Peyer's patch (tissue), 4 donors: ENCODE results near the gene IL4I1.

Experiments
- POLR2A ChIP-seq, 2 donors: fragments of 450-650 bp; IDR thresholded peaks; one replicate each; pipeline ENCODE4 v1.5.1; 2017; ENCODE audit warnings: antibody characterized with exemption in 2 of 2, mild to moderate bottlenecking in 2 of 2, moderate library complexity in 2 of 2
- TF ChIP-seq, protein P1 (sequence below), 6 experiments: fragments of 450-650 bp in 4 of 6; fragments of 200-600 bp in 2 of 6; sonication (generic) in 1 of 6; IDR thresholded peaks; one replicate each; pipeline ENCODE4 v1.5.1; 2017 to 2019; ENCODE audit warnings: antibody characterized with exemption in 6 of 6, mild to moderate bottlenecking in 3 of 6, moderate library complexity in 1 of 6

- TF ChIP-seq, protein P1, sequence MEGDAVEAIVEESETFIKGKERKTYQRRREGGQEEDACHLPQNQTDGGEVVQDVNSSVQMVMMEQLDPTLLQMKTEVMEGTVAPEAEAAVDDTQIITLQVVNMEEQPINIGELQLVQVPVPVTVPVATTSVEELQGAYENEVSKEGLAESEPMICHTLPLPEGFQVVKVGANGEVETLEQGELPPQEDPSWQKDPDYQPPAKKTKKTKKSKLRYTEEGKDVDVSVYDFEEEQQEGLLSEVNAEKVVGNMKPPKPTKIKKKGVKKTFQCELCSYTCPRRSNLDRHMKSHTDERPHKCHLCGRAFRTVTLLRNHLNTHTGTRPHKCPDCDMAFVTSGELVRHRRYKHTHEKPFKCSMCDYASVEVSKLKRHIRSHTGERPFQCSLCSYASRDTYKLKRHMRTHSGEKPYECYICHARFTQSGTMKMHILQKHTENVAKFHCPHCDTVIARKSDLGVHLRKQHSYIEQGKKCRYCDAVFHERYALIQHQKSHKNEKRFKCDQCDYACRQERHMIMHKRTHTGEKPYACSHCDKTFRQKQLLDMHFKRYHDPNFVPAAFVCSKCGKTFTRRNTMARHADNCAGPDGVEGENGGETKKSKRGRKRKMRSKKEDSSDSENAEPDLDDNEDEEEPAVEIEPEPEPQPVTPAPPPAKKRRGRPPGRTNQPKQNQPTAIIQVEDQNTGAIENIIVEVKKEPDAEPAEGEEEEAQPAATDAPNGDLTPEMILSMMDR (IDR thresholded peaks at IDR 0.05): no peak
- no peak for TF ChIP-seq POLR2A (IDR thresholded peaks at IDR 0.05)
Observed at GRCh38 chr19:49846408-49846807, 50.3 kb downstream of the IL4I1 start.
